H9 (cell line): ENCODE data around the gene CORIN. TPM values are rescaled to one million over a fixed set of nuclear protein-coding genes. Genes with fewer than 3 reads are reported as not detected.

Experiments used
- DNase-seq: peaks from one replicate; pipeline ENCODE4 v3.0.0-alpha.2; 2017
- H2AFZ ChIP-seq: one replicate; pipeline ENCODE4 v1.6.1; 2013; ENCODE audit warnings: mild to moderate bottlenecking, low read length, control low read depth, moderate library complexity
- H2AK5ac ChIP-seq: 2 replicates; pipeline ENCODE4 v1.6.1; 2013; ENCODE audit warnings: low read length, control low read depth, mixed read lengths; ENCODE audit not compliant: insufficient read length
- H2BK120ac ChIP-seq: one replicate; pipeline ENCODE4 v1.6.1; 2013; ENCODE audit warnings: low read depth, mild to moderate bottlenecking, low read length, control low read depth, inconsistent platforms; ENCODE audit not compliant: poor library complexity, severe bottlenecking
- H2BK12ac ChIP-seq: 2 replicates; pipeline ENCODE4 v1.6.1; 2013; ENCODE audit warnings: low read length, control low read depth, mixed read lengths, low read depth; ENCODE audit not compliant: insufficient read length
- H2BK15ac ChIP-seq: 2 replicates; pipeline ENCODE4 v1.6.1; 2013; ENCODE audit warnings: low read depth, low read length, control low read depth
- H2BK20ac ChIP-seq: one replicate; pipeline ENCODE4 v1.6.1; 2013; ENCODE audit warnings: low read depth, mild to moderate bottlenecking, low read length, control low read depth, inconsistent platforms; ENCODE audit not compliant: poor library complexity, severe bottlenecking
- H2BK5ac ChIP-seq: 2 replicates; pipeline ENCODE4 v1.6.1; 2013; ENCODE audit warnings: low read length, control low read depth, mixed read lengths; ENCODE audit not compliant: insufficient read length
- H3K14ac ChIP-seq: 2 replicates; pipeline ENCODE4 v1.6.1; 2013; ENCODE audit warnings: low read length, control low read depth; ENCODE audit not compliant: insufficient read depth
- H3K18ac ChIP-seq: 2 replicates; pipeline ENCODE4 v1.6.1; 2013; ENCODE audit warnings: low read depth, mild to moderate bottlenecking, mixed read lengths, low read length, control low read depth; ENCODE audit not compliant: insufficient read length
- H3K23ac ChIP-seq: 2 replicates; pipeline ENCODE4 v1.6.1; 2013; ENCODE audit warnings: low read length, control low read depth, mixed read lengths, low read depth; ENCODE audit not compliant: insufficient read length
- H3K23me2 ChIP-seq: 2 replicates; pipeline ENCODE4 v1.6.1; 2013; ENCODE audit warnings: low read depth, mild to moderate bottlenecking, mixed read lengths, low read length, control low read depth; ENCODE audit not compliant: insufficient read length, poor library complexity, severe bottlenecking
- H3K27ac ChIP-seq: 2 replicates; pipeline ENCODE4 v1.5.1; 2013; ENCODE audit warnings: low read length, control low read depth, mixed read lengths, low read depth; ENCODE audit not compliant: insufficient read length
- H3K27me3 ChIP-seq: 2 replicates; pipeline ENCODE4 v1.6.1; 2013; ENCODE audit warnings: low read length, control low read depth, inconsistent platforms; ENCODE audit not compliant: insufficient read depth
- H3K4ac ChIP-seq: 2 replicates; pipeline ENCODE4 v1.6.1; 2013; ENCODE audit warnings: low read depth, mild to moderate bottlenecking, control low read depth, inconsistent platforms, low read length, moderate library complexity
- H3K4me1 ChIP-seq: 2 replicates; pipeline ENCODE4 v1.6.1; 2013; ENCODE audit warnings: low read length, control low read depth, inconsistent platforms; ENCODE audit not compliant: insufficient read depth
- H3K4me2 ChIP-seq: 2 replicates; pipeline ENCODE4 v1.6.1; 2013; ENCODE audit warnings: low read length, control low read depth, mixed read lengths; ENCODE audit not compliant: insufficient read length, insufficient read depth
- H3K56ac ChIP-seq: 2 replicates; pipeline ENCODE4 v1.6.1; 2013; ENCODE audit warnings: low read depth, mild to moderate bottlenecking, mixed read lengths, low read length, control low read depth; ENCODE audit not compliant: insufficient read length
- H3K79me1 ChIP-seq: 2 replicates; pipeline ENCODE4 v1.6.1; 2013; ENCODE audit warnings: low read depth, mild to moderate bottlenecking, moderate library complexity, low read length, control low read depth, inconsistent platforms; ENCODE audit not compliant: insufficient read depth, poor library complexity, severe bottlenecking
- H3K79me2 ChIP-seq: 2 replicates; pipeline ENCODE4 v1.6.1; 2013; ENCODE audit warnings: low read length, control low read depth, inconsistent platforms; ENCODE audit not compliant: insufficient read depth
- H3K9ac ChIP-seq: 2 replicates; pipeline ENCODE4 v1.6.1; 2013; ENCODE audit warnings: low read length, control low read depth, mixed read lengths; ENCODE audit not compliant: insufficient read length; ENCODE audit errors: extremely low read depth
- H3K9me3 ChIP-seq: one replicate; pipeline ENCODE4 v1.6.1; 2013; ENCODE audit warnings: low read depth, low read length, inconsistent platforms; ENCODE audit not compliant: control insufficient read depth
- H3T11ph ChIP-seq: one replicate; pipeline ENCODE4 v1.6.1; 2013; ENCODE audit warnings: mild to moderate bottlenecking, low read length, control low read depth, inconsistent platforms
- H4K20me1 ChIP-seq: one replicate; pipeline ENCODE4 v1.6.1; 2013; ENCODE audit not compliant: control insufficient read depth, insufficient read length, insufficient read depth
- H4K5ac ChIP-seq: 2 replicates; pipeline ENCODE4 v1.6.1; 2013; ENCODE audit warnings: low read depth, mild to moderate bottlenecking, mixed read lengths, low read length, control low read depth; ENCODE audit not compliant: insufficient read length
- H4K8ac ChIP-seq: replicated peaks from 2 replicates; pipeline ENCODE4 v1.6.1; 2013; ENCODE audit warnings: low read length, control low read depth, mixed read lengths, low read depth; ENCODE audit not compliant: insufficient read length
- H4K91ac ChIP-seq: 2 replicates; pipeline ENCODE4 v1.6.1; 2013; ENCODE audit warnings: low read depth, mild to moderate bottlenecking, moderate library complexity, mixed read lengths, low read length, control low read depth; ENCODE audit not compliant: insufficient read length
- H3K27ac Mint-ChIP-seq, 3 experiments: 2 replicates in 2 of 3; 3 replicates in 1 of 3; pipeline ENCODE4 v1.8.0; 2020 to 2021; ENCODE audit warnings: mixed read lengths in 3 of 3, mild to moderate bottlenecking in 1 of 3, moderate library complexity in 1 of 3
- H3K27me3 Mint-ChIP-seq: 2 replicates; pipeline ENCODE4 v1.8.0; 2021; ENCODE audit warnings: low read depth, mild to moderate bottlenecking, moderate library complexity, mixed read lengths
- H3K36me3 Mint-ChIP-seq, 3 experiments: 2 replicates in 2 of 3; 3 replicates in 1 of 3; pipeline ENCODE4 v1.8.0; 2020 to 2021; ENCODE audit warnings: low read depth in 3 of 3, mixed read lengths in 3 of 3; ENCODE audit not compliant: insufficient read depth in 1 of 3
- H3K4me1 Mint-ChIP-seq, 2 experiments: 2 replicates each; pipeline ENCODE4 v1.8.0; 2020; ENCODE audit warnings: mixed read lengths in 2 of 2
- H3K4me3 Mint-ChIP-seq, 2 experiments: 2 replicates in 1 of 2; 3 replicates in 1 of 2; pipeline ENCODE4 v1.8.0; 2020 to 2021; ENCODE audit warnings: mild to moderate bottlenecking in 2 of 2, mixed read lengths in 2 of 2, moderate library complexity in 1 of 2
- H3K9me3 Mint-ChIP-seq, 2 experiments: 2 replicates in 1 of 2; 3 replicates in 1 of 2; pipeline ENCODE4 v1.8.0; 2020; ENCODE audit warnings: mild to moderate bottlenecking in 2 of 2, mixed read lengths in 2 of 2, moderate library complexity in 1 of 2
- WGBS: extraction: QIAGEN DNeasy Blood & Tissue Kit; methylation state at CpG from one replicate; pipeline ENCODE4 v1.1.7; 2013; ENCODE audit warnings: missing lambda C conversion rate, low lambda C conversion rate, mixed read lengths; ENCODE audit not compliant: insufficient read length; ENCODE audit errors: extremely low coverage; 5-methylcytosine and 5-hydroxymethylcytosine counted together
- total RNA-seq: library from RNA; stranded (reverse); gene quantifications from 2 replicates; pipeline ENCODE4 v1.2.1, GENCODE V29; 2021
- TF ChIP-seq, protein P1 (sequence below): fragments of 200-600 bp; sonication (generic); conservative IDR thresholded peaks from 3 replicates; pipeline ENCODE4 v1.8.0; 2021; ENCODE audit warnings: antibody characterized with exemption, mild to moderate bottlenecking

CORIN gene
- total RNA-seq, 1 experiment from 2014 or later, result 0.39 TPM

DNA sequence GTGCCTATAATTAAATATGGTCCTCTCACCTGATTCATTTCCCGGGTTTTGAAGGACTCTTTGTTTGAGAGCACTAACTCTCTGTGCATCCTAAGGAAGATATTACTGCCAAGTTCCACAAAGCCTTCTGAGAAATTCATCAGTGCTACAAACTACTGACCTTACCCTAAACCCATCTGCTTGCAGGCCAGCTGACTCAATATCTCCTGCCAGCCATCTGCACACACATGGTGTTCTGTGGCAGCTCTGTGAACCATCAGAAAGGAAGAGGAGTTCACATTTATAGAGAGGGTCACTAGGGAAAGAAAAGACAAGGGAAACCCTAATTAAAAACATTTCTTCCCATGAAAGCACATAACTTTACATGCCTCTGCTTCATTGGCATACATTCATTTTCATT, 196.1 kb downstream of the CORIN start:
- Mint-ChIP-seq H3K27me3 (no peaks in the 10 kb centered on the region; the same call in 1 of the 2 replicates), H3K9me3 (peaks cover 17 to 19% of the 10 kb centered on the region in 2 experiments), H3K4me3 (no peak overlapping the region), H3K4me1 (peaks cover 5% of the 10 kb centered on the region in 2 experiments; a peak in 3 of 4 replicates), H3K36me3 (peaks cover 1 to 14% (median 12%) of the 10 kb centered on the region in 3 experiments; a peak in 5 of 7 replicates), H3K27ac (no peak overlapping the region)
- Histone ChIP-seq H3K14ac (no peak overlapping the region), H2BK20ac (no peak overlapping the region), H2AK5ac (no peak overlapping the region), H3K23ac (no peak overlapping the region), H3K9me3 (no peaks in the 10 kb centered on the region), H3K27ac (no peak overlapping the region), H3K4ac (no peak overlapping the region), H3K4me1 (0 out of 2 replicates have a peak, but pooled peaks cover 2% of the 10 kb centered on the region), H2AFZ (no peak overlapping the region), H4K20me1 (no peaks in the 10 kb centered on the region), H2BK5ac (no peak overlapping the region), H2BK12ac (no peak overlapping the region), H4K5ac (no peak overlapping the region), H3K9ac (no peak overlapping the region), H4K91ac (no peak overlapping the region), H2BK120ac (no peak overlapping the region), H4K8ac (no peak overlapping the region), H3K56ac (no peak overlapping the region), H3K79me2 (no peaks in the 10 kb centered on the region), H3K18ac (no peak overlapping the region), H3K79me1 (no peaks in the 10 kb centered on the region), H3T11ph (no peak overlapping the region), H3K27me3 (no peaks in the 10 kb centered on the region), H2BK15ac (no peak overlapping the region), H3K4me2 (no peak overlapping the region), H3K23me2 (no peaks in the 10 kb centered on the region)
- no peak for DNase-seq
- TF ChIP-seq, protein P1, sequence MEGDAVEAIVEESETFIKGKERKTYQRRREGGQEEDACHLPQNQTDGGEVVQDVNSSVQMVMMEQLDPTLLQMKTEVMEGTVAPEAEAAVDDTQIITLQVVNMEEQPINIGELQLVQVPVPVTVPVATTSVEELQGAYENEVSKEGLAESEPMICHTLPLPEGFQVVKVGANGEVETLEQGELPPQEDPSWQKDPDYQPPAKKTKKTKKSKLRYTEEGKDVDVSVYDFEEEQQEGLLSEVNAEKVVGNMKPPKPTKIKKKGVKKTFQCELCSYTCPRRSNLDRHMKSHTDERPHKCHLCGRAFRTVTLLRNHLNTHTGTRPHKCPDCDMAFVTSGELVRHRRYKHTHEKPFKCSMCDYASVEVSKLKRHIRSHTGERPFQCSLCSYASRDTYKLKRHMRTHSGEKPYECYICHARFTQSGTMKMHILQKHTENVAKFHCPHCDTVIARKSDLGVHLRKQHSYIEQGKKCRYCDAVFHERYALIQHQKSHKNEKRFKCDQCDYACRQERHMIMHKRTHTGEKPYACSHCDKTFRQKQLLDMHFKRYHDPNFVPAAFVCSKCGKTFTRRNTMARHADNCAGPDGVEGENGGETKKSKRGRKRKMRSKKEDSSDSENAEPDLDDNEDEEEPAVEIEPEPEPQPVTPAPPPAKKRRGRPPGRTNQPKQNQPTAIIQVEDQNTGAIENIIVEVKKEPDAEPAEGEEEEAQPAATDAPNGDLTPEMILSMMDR, result no peak
- no CpG with 5 or more reads among the region's 1 CpG for WGBS
